GM18519 (cell line): ENCODE data around the gene CHRNA10.

Source experiments
- ATAC-seq: cut with Tn5 transposase; IDR thresholded peaks from one replicate; pipeline ENCODE4 v1.9.1; 2021; ENCODE audit warnings: mild to moderate bottlenecking, moderate library complexity; ENCODE audit not compliant: unreplicated experiment, low FRiP score

The CHRNA10 gene, protein sequence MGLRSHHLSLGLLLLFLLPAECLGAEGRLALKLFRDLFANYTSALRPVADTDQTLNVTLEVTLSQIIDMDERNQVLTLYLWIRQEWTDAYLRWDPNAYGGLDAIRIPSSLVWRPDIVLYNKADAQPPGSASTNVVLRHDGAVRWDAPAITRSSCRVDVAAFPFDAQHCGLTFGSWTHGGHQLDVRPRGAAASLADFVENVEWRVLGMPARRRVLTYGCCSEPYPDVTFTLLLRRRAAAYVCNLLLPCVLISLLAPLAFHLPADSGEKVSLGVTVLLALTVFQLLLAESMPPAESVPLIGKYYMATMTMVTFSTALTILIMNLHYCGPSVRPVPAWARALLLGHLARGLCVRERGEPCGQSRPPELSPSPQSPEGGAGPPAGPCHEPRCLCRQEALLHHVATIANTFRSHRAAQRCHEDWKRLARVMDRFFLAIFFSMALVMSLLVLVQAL

GRCh38 chr11:3671334-3672254, at the start of gene CHRNA10:
Gene CHRNA10 (minus strand): TSS chr11:3671384. CDS start chr11:3671312, 72 bp downstream.
- ATAC-seq = no peak

- no peak for ATAC-seq
These were observed 41.1 kb upstream of the CHRNA10 start for GRCh38 chr11:3712274-3712673.

DNA sequence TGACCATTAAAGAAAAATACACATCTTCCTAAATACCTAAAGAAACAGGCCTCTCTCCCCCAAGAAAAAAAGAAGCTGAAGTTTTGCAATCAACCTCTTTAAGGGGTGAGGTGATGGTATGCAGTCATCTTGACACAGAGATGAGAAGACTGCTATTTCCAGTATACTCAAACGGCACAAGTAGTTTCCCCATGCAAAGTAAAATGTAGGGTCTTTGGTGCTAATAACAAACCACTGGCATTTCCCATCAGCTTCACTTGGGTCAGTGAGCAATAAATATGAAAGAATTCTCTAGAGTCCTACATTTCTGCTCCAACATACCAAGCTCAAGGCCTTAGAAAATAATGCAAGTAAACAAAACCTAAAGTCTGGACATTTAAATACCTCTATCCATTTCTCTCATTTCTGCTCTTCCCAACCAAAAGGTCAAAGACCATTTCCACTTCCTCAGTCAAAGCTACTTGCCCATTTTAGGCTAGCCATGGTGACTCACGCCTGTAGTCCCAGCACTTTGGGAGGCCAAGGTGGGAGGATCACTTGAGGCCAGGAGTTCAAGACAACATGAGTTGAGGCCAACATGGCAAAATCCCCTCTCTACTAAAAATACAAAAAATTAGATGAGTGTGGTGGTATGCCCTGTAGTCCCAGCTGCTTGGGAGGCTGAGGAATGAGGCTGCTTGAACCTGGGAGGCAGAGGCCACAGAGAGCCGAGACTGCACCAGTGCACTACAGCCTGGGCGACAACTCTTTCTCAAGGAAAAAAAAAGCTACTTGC, 39.5 kb upstream of the CHRNA10 start:
- ATAC-seq = no peak

DNA sequence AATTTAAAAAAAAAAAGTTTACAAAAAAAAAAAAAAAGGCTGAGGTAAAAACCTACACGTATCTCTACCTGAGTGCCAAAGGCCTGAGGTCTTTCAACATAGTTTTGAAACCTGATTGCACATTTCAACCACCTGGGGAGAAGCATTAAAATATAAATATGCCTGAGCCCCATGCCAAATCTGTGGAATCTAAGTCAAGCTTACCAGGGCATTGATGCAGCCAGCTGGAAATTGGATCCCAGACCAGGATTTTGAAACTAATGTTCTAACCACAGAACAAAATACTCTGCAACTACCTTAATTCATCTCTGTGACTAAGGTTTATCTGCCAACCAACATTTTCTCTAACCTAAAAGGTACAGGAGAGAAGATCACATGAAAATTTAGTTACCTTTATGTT, 38.8 kb upstream of the CHRNA10 start:
- no peak for ATAC-seq

DNA sequence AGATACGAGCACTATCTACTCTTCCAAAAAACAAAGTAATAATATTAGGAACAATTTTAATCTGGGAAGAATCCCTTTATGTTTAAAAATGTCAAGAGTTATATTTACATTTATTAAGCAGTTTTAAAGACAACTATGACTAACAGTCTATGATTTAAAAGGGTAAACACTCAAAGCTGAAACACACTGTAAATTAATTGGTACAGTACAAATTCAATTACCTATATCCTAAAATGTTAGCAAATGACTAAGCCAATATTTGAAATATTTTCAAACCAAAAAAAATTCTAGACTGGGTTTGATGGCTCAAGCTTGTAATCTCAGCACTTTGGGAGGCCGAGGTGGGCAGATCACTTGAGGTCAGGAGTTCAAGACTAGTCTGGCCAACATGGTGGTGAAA, 36.0 kb upstream of the CHRNA10 start:
- ATAC-seq = no peak

DNA sequence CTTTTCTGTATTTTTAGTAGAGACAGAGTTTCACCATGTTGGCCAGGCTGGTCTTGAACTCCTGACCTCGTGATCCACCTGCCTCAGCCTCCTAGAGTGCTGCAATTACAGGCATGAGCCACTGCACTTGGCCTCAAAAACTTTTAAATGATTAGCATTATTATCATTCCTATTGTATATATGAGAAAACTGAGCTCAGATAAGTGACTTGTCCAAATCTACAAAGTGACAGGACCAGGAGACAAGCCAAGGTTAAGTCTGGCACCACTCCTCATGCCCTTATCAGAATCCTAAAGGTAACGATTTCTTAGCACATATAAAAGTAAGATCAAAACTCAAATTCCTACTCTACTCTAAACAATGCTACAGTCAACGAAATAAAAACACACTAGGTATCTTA, 32.2 kb upstream of the CHRNA10 start:
- no peak for ATAC-seq

DNA sequence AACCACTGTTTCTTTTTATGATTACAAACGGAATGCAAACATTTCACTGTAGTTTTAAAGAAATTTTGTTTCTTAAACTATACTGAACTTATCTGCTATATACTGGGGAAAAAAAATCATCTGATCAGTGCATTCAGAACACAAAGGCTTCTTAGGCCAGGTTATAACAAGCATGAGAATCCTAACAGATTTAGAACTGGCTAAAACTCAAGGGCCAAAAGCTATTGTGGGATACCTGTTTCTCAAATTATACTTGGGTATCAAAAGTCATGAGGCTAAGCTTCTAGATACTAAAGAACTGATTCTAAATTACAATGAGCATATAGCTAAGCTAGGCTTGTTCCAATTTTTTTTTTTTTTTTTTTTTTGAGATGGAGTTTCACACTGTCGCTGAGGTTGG, 29.7 kb upstream of the CHRNA10 start:
- ATAC-seq = no peak

DNA sequence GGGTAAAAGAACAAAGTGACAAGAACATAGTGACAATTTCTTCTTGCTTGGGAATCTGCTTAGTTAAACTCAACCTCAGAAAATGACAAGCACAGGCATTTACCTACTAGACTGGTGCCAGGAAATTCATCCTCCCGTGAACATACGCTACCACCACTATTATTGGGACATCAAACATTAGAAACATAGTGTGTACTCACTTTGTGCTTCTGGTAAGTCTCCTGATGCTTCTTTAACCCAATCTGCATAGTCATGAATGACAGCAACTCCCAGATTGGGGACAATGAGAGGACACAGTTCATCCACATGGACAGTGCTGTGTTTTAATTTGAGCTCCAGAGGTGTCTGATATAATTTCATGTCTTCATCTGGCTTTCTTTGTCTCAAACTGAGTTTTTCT, 29.2 kb upstream of the CHRNA10 start:
- no peak for ATAC-seq

DNA sequence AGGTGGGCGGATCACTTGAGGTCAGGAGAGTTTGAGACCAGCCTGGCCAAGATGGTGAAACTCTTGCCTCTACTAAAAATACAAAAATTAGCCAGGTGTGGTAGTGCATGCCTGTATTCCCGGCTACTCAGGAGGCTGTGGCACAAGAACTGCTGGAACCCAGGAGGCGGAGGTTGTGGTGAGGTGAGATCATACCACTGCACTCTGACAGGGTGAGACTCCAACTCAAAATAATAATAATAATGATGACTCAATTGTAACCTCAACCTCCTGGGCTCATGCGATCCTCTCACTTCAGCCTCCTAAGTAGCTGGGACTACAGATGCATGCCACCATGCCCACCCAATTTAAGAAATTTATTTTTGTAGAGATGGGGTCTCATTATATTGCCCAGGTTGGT, 15.6 kb upstream of the CHRNA10 start:
- ATAC-seq = no peak

GRCh38 chr11:3685923-3686322, 14.7 kb upstream of the CHRNA10 start:
- ATAC-seq = no peak

- ATAC-seq = no peak
These were observed 13.6 kb upstream of the CHRNA10 start for GRCh38 chr11:3684819-3685172.

DNA sequence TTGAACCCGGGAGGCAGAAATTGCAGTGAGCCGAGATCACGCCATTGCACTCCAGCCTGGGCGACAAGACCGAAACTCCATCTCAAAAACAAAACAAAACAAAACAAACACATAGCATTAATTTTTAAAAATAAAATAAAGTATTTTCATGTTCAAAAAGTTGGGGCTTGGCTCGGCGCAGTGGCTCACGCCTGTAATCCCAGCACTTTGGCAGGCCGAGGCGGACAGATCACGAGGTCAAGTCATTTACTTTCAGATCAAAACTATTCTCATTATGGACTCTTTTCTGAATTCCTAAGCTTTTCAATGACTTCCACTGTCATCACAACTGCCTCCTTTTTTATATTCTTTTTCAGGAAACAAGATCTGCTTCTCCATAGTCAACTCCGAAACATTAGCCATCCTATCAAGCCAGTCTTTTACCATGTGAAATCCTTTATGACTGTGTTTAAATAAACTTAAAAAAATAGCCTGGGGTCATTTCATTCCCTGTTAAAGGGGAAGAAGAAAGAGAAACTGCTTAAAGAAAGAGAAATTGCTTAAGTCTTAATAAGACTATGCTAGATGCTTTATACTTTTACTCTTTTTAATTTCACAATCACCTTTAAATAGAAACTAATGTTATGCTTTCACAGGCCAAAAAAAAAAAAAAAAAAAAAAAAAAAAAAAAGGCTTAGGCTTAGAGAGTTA, 13.1 kb upstream of the CHRNA10 start:
- ATAC-seq = no peak

GRCh38 chr11:3683039-3683438, 11.9 kb upstream of the CHRNA10 start:
- no peak for ATAC-seq

GRCh38 chr11:3679077-3679476, 7.9 kb upstream of the CHRNA10 start:
- ATAC-seq = no peak

GRCh38 chr11:3675971-3676370, 4.8 kb upstream of the CHRNA10 start:
- no peak for ATAC-seq

DNA sequence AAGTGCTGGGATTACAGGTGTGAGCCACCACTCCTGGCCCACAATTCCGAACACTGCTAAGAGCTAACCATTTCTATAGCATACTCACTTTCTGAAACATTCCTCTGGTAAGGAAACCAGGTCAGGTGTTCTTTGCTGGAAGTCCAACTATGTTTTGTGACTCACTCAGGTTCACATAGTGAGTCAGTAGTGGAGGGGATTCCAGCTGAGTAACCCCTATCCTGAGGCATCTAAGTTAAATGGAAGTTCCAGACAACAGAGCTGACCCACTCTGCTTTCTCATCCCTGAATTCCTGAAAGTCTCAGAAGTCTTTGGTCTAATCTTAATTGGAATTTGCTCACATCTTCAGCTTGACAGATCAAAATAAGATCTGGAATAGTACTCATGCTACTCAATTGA, 3.0 kb upstream of the CHRNA10 start:
- ATAC-seq = no peak

- no peak for ATAC-seq
These were observed 1.4 kb downstream of the CHRNA10 start for GRCh38 chr11:3669742-3670183.

- ATAC-seq = no peak
These were observed 2.1 kb downstream of the CHRNA10 start for GRCh38 chr11:3669128-3669527.

DNA sequence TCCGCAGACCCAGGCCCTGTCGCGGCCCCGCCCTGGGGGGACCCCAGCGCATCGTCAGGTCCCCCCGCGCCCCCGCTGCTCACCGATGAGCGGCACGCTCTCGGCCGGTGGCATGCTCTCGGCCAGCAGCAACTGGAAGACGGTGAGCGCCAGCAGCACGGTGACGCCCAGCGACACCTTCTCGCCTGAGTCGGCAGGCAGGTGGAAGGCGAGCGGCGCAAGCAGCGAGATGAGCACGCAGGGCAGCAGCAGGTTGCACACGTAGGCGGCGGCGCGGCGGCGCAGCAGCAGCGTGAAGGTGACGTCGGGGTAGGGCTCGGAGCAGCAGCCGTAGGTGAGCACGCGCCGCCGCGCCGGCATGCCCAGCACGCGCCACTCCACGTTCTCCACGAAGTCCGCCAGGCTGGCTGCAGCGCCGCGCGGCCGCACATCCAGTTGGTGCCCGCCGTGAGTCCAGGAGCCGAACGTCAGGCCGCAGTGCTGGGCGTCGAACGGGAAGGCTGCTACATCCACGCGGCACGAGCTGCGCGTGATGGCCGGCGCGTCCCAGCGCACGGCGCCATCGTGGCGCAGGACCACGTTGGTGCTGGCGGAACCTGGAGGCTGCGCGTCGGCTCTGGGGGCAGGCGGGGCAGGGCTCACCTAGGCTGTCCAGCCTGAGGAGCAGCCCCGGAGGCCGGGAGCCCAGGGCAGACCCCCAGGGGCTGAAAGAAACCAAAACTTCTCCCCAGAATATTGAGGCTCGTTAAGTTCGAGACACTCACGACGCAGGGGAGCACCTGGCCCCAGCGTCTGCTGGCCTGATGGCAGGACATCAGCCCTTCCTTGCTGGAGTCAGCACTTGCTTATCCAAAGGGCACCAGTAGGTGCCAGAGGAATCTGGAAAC, 3.8 kb downstream of the CHRNA10 start:
- ATAC-seq = no peak
